ENCODE measurements around the gene FUT2.

DNA sequence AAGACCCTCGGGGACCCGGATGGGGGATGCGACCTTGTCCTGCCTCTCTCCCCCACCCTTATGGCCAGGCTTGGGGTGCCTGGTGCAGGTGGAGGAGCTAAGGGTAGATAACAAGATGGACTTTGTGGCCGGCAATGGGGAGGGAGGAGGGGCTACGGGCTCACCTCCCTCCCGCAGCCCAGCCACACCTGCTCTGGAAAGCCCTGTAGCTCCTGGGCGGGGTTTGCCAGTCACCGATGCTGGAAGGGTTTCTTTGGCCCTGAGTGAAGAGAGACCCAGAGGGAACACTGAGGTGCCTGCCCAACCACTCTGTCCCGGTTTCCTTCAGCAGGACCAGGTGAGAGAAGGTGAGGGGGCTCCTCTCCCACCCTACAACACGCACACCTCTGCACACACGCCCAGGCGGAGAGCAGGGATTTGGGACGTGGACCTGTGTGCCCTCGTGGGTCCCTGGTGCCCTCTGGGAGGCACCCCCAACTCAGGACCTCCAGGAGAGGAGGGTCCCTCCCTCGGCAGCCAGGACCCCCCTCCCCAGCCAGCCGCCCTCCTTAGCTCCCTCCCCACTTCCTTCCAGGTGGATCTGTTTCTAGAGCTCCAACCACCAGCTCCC is at the start of gene FUT2:
- TF ChIP-seq, protein P1, sequence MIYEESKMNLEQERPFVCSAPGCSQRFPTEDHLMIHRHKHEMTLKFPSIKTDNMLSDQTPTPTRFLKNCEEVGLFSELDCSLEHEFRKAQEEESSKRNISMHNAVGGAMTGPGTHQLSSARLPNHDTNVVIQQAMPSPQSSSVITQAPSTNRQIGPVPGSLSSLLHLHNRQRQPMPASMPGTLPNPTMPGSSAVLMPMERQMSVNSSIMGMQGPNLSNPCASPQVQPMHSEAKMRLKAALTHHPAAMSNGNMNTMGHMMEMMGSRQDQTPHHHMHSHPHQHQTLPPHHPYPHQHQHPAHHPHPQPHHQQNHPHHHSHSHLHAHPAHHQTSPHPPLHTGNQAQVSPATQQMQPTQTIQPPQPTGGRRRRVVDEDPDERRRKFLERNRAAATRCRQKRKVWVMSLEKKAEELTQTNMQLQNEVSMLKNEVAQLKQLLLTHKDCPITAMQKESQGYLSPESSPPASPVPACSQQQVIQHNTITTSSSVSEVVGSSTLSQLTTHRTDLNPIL (CRISPR knock-in tag; IDR thresholded peaks at IDR 0.05; ENCODE audit: low read depth) = no peak
- no peak for TF ChIP-seq GLIS3 (CRISPR knock-in tag; IDR thresholded peaks at IDR 0.05)
- TF ChIP-seq, protein P2, sequence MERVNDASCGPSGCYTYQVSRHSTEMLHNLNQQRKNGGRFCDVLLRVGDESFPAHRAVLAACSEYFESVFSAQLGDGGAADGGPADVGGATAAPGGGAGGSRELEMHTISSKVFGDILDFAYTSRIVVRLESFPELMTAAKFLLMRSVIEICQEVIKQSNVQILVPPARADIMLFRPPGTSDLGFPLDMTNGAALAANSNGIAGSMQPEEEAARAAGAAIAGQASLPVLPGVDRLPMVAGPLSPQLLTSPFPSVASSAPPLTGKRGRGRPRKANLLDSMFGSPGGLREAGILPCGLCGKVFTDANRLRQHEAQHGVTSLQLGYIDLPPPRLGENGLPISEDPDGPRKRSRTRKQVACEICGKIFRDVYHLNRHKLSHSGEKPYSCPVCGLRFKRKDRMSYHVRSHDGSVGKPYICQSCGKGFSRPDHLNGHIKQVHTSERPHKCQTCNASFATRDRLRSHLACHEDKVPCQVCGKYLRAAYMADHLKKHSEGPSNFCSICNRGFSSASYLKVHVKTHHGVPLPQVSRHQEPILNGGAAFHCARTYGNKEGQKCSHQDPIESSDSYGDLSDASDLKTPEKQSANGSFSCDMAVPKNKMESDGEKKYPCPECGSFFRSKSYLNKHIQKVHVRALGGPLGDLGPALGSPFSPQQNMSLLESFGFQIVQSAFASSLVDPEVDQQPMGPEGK (CRISPR knock-in tag; IDR thresholded peaks at IDR 0.05; ENCODE audit: borderline replicate concordance) = no peak
- TF ChIP-seq ARNTL (CRISPR knock-in tag; IDR thresholded peaks at IDR 0.05; ENCODE audit: borderline replicate concordance, low read depth) = no peak
- TF ChIP-seq, protein P3, sequence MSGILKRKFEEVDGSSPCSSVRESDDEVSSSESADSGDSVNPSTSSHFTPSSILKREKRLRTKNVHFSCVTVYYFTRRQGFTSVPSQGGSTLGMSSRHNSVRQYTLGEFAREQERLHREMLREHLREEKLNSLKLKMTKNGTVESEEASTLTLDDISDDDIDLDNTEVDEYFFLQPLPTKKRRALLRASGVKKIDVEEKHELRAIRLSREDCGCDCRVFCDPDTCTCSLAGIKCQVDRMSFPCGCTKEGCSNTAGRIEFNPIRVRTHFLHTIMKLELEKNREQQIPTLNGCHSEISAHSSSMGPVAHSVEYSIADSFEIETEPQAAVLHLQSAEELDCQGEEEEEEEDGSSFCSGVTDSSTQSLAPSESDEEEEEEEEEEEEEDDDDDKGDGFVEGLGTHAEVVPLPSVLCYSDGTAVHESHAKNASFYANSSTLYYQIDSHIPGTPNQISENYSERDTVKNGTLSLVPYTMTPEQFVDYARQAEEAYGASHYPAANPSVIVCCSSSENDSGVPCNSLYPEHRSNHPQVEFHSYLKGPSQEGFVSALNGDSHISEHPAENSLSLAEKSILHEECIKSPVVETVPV (CRISPR knock-in tag; IDR thresholded peaks at IDR 0.05) = no peak

Data from SK-N-SH treated with all-trans-retinoic acid at 6 μM for 48 hours (cell line).